Thyroid gland (tissue), 4 donors: Measurements from ENCODE around the gene ZBTB7C.

Experiments used
- CTCF ChIP-seq, 6 experiments: fragments of 200-600 bp in 3 of 6; fragments of 450-650 bp in 3 of 6; sonication (generic) in 3 of 6; IDR thresholded peaks; one replicate each; pipeline ENCODE4 v1.5.1; 2016 to 2019; ENCODE audit warnings: antibody characterized with exemption in 6 of 6, mild to moderate bottlenecking in 2 of 6, inconsistent platforms in 1 of 6, moderate library complexity in 1 of 6
- POLR2A ChIP-seq, 2 donors: fragments of 450-650 bp; IDR thresholded peaks; one replicate each; pipeline ENCODE4 v1.6.1; 2017; ENCODE audit warnings: antibody characterized with exemption in 2 of 2, mild to moderate bottlenecking in 2 of 2, moderate library complexity in 1 of 2

GRCh38 chr18:48046843-48047242 is 362.3 kb downstream of the ZBTB7C start:
- no peak for TF ChIP-seq CTCF (IDR thresholded peaks at IDR 0.05)
- TF ChIP-seq POLR2A (IDR thresholded peaks at IDR 0.05) = no peak
